ENCODE data around the gene UNC93B1. TPM values are rescaled to one million over a fixed set of nuclear protein-coding genes. Genes with fewer than 3 reads are reported as not detected.

UNC93B1 gene
- total and polyA plus RNA-seq, 2 of the 13 experiments (the other 11 are each of a cell fraction or from before 2014, with no cell fraction given), result 8.8 to 18.9 TPM

GRCh38 chr11:68020575-68020974, 16.7 kb upstream of the UNC93B1 start (continued):
- no peak for TF ChIP-seq ZBTB40 (IDR thresholded peaks at IDR 0.05)
- TF ChIP-seq ZBTB40 (CRISPR knock-in tag; IDR thresholded peaks at IDR 0.05), result no peak
- TF ChIP-seq EZH2 (conservative IDR thresholded peaks at IDR 0.05; ENCODE audit: low read depth, low read length), result no peak
- no peak for TF ChIP-seq RELA (CRISPR knock-in tag; IDR thresholded peaks at IDR 0.05)
- no peak for TF ChIP-seq TGIF2 (CRISPR knock-in tag; IDR thresholded peaks at IDR 0.05)
- 0 out of 2 replicates have a peak, but pooled peaks have one; percentile 9 for TF ChIP-seq ZNF557 (CRISPR knock-in tag; IDR thresholded peaks at IDR 0.05)
- TF ChIP-seq ZNF34 (CRISPR knock-in tag; IDR thresholded peaks at IDR 0.05; ENCODE audit: borderline replicate concordance), result no peak
- TF ChIP-seq DR1 (CRISPR knock-in tag; IDR thresholded peaks at IDR 0.05), result no peak
- TF ChIP-seq ZNF883 (CRISPR knock-in tag; IDR thresholded peaks at IDR 0.05; ENCODE audit: not compliant biosample characterization), result no peak
- TF ChIP-seq ZNF660 (CRISPR knock-in tag; IDR thresholded peaks at IDR 0.05; ENCODE audit: borderline replicate concordance, low read depth), result no peak
- 0 out of 2 replicates have a peak, but pooled peaks have one; percentile 20 for TF ChIP-seq BORCS8-MEF2B (CRISPR knock-in tag; IDR thresholded peaks at IDR 0.05)
- 0 out of 2 replicates have a peak, but pooled peaks have one; percentile 19 for TF ChIP-seq NRL (CRISPR knock-in tag; IDR thresholded peaks at IDR 0.05; ENCODE audit: borderline replicate concordance)
- TF ChIP-seq ZNF740 (CRISPR knock-in tag; IDR thresholded peaks at IDR 0.05), result 0 out of 2 replicates have a peak, but pooled peaks have one; percentile 36
- no peak for TF ChIP-seq IKZF4 (CRISPR knock-in tag; IDR thresholded peaks at IDR 0.05; ENCODE audit: borderline replicate concordance, low read depth, not compliant biosample characterization)
- no peak for TF ChIP-seq PAWR (CRISPR knock-in tag; IDR thresholded peaks at IDR 0.05; ENCODE audit: borderline replicate concordance)
- TF ChIP-seq CHD2 (IDR thresholded peaks at IDR 0.05; ENCODE audit: low read depth, low read length), result no peak
- TF ChIP-seq PPARG (CRISPR knock-in tag; conservative IDR thresholded peaks at IDR 0.05), result no peak
- TF ChIP-seq ZNF121 (CRISPR knock-in tag; IDR thresholded peaks at IDR 0.05), result no peak
- TF ChIP-seq THRA (CRISPR knock-in tag; IDR thresholded peaks at IDR 0.05; ENCODE audit: borderline replicate concordance), result peak; percentile 58; the same call in 1 of the 2 replicates
- no peak for TF ChIP-seq ZNF234 (CRISPR knock-in tag; conservative IDR thresholded peaks at IDR 0.05)
